ENCODE data around the gene PRR5L.

GRCh38 chr11:36383195-36383594, 87.1 kb downstream of the PRR5L start:
- TF ChIP-seq, protein P1, sequence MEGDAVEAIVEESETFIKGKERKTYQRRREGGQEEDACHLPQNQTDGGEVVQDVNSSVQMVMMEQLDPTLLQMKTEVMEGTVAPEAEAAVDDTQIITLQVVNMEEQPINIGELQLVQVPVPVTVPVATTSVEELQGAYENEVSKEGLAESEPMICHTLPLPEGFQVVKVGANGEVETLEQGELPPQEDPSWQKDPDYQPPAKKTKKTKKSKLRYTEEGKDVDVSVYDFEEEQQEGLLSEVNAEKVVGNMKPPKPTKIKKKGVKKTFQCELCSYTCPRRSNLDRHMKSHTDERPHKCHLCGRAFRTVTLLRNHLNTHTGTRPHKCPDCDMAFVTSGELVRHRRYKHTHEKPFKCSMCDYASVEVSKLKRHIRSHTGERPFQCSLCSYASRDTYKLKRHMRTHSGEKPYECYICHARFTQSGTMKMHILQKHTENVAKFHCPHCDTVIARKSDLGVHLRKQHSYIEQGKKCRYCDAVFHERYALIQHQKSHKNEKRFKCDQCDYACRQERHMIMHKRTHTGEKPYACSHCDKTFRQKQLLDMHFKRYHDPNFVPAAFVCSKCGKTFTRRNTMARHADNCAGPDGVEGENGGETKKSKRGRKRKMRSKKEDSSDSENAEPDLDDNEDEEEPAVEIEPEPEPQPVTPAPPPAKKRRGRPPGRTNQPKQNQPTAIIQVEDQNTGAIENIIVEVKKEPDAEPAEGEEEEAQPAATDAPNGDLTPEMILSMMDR (IDR thresholded peaks at IDR 0.05; ENCODE audit: low read depth, low read length), result no peak
- no peak for TF ChIP-seq EZH2phosphoT487 (IDR thresholded peaks at IDR 0.05; ENCODE audit: low read depth)
